HepG2 (cell line): ENCODE results near the gene ABRACL. TPM values are rescaled to one million over a fixed set of nuclear protein-coding genes. Genes with fewer than 3 reads are reported as not detected.

Experiments
- CBX1 ChIP-seq: IDR thresholded peaks from one replicate; pipeline ENCODE4 v1.6.1; 2016; ENCODE audit warnings: antibody characterized with exemption, low read depth
- ELF3 ChIP-seq: IDR thresholded peaks from 2 replicates; pipeline ENCODE4 v1.6.1; 2016; ENCODE audit warnings: missing genetic modification reagents, missing compliant biosample characterization
- HIC2 ChIP-seq: sonication (generic); formaldehyde crosslinking; IDR thresholded peaks from 2 replicates; pipeline ENCODE4 v1.9.0; 2022; ENCODE audit warnings: low read depth, missing genetic modification reagents
- HIVEP1 ChIP-seq: sonication (generic); formaldehyde crosslinking; IDR thresholded peaks from 2 replicates; pipeline ENCODE4 v1.4.0; 2020; ENCODE audit warnings: mild to moderate bottlenecking, missing genetic modification reagents
- IRF1 ChIP-seq: sonication (generic); formaldehyde crosslinking; IDR thresholded peaks from 2 replicates; pipeline ENCODE4 v1.4.0; 2020; ENCODE audit warnings: low read depth, mild to moderate bottlenecking, missing genetic modification reagents
- PAF1 ChIP-seq: IDR thresholded peaks from 2 replicates; pipeline ENCODE4 v1.6.1; 2016; ENCODE audit warnings: missing genetic modification reagents, missing compliant biosample characterization
- PHF20 ChIP-seq: sonication (generic); formaldehyde crosslinking; IDR thresholded peaks from 2 replicates; pipeline ENCODE4 v1.5.0; 2020; ENCODE audit warnings: mild to moderate bottlenecking, missing genetic modification reagents
- REPIN1 ChIP-seq: sonication (generic); formaldehyde crosslinking; IDR thresholded peaks from 2 replicates; pipeline ENCODE4 v1.8.0; 2022; ENCODE audit warnings: missing genetic modification reagents, low read depth, mild to moderate bottlenecking, borderline replicate concordance
- SIN3A ChIP-seq: IDR thresholded peaks from 2 replicates; pipeline ENCODE4 v1.6.1; 2011; ENCODE audit warnings: low read depth, mild to moderate bottlenecking, control low read depth, low read length, borderline replicate concordance
- SMYD3 ChIP-seq: sonication (generic); formaldehyde crosslinking; IDR thresholded peaks from 2 replicates; pipeline ENCODE4 v1.8.1; 2023; ENCODE audit warnings: mild to moderate bottlenecking, missing genetic modification reagents
- SRSF1 ChIP-seq: fragments of 200-400 bp; formaldehyde crosslinking; optimal IDR thresholded peaks from 2 replicates; pipeline ENCODE3; 2017; ENCODE audit warnings: mild to moderate bottlenecking, low read depth, low read length, moderate library complexity
- SUZ12 ChIP-seq: fragments of 150-350 bp; IDR thresholded peaks from 2 replicates; pipeline ENCODE4 v1.6.1; 2014; ENCODE audit warnings: low read depth, low read length
- ZBTB26 ChIP-seq: IDR thresholded peaks from 2 replicates; pipeline ENCODE4 v1.6.1; 2016; ENCODE audit warnings: missing compliant biosample characterization, missing genetic modification reagents, borderline replicate concordance
- ZNF124 ChIP-seq: sonication (generic); formaldehyde crosslinking; IDR thresholded peaks from 2 replicates; pipeline ENCODE4 v1.4.0; 2020; ENCODE audit warnings: missing genetic modification reagents
- ZNF235 ChIP-seq: sonication (generic); formaldehyde crosslinking; IDR thresholded peaks from 2 replicates; pipeline ENCODE4 v1.8.1; 2023; ENCODE audit warnings: mild to moderate bottlenecking, missing genetic modification reagents, borderline replicate concordance
- ZNF33A ChIP-seq: sonication (generic); formaldehyde crosslinking; IDR thresholded peaks from 2 replicates; pipeline ENCODE4 v1.5.1; 2020; ENCODE audit warnings: missing genetic modification reagents, mild to moderate bottlenecking, moderate library complexity, borderline replicate concordance
- ZNF460 ChIP-seq: sonication (generic); formaldehyde crosslinking; IDR thresholded peaks from 2 replicates; pipeline ENCODE4 v1.5.1; 2020; ENCODE audit warnings: missing genetic modification reagents, mild to moderate bottlenecking, borderline replicate concordance
- ZNF503 ChIP-seq: sonication (generic); formaldehyde crosslinking; IDR thresholded peaks from 2 replicates; pipeline ENCODE4 v1.4.0; 2020; ENCODE audit warnings: missing genetic modification reagents
- ZNF576 ChIP-seq: sonication (generic); formaldehyde crosslinking; IDR thresholded peaks from 2 replicates; pipeline ENCODE4 v1.4.0; 2020; ENCODE audit warnings: mild to moderate bottlenecking, missing genetic modification reagents
- ZNF770 ChIP-seq: sonication (generic); formaldehyde crosslinking; IDR thresholded peaks from 2 replicates; pipeline ENCODE4 v1.5.0; 2020; ENCODE audit warnings: mild to moderate bottlenecking, missing genetic modification reagents
- ZNF878 ChIP-seq: sonication (generic); formaldehyde crosslinking; IDR thresholded peaks from 2 replicates; pipeline ENCODE4 v1.8.1; 2023; ENCODE audit warnings: mild to moderate bottlenecking, missing genetic modification reagents, moderate library complexity
- polyA plus RNA-seq, 8 experiments: library from polyadenylated mRNA; depleted of rRNA in 3 of 8; stranded (reverse) in 7 of 8; unstranded in 1 of 8; fragments of >200 nt; fragmentation: Illumina TruSeq in 4 of 8; extraction: Trizol in 4 of 8; gene quantifications; 2 replicates each; pipeline versions ENCODE4 v1.2.1 to v1.2.3, GENCODE V29; 2011 to 2016; ENCODE audit warnings: low read depth in 4 of 8, missing spikeins in 1 of 8, mixed read lengths in 1 of 8; ENCODE audit not compliant: insufficient read depth in 1 of 8
- total RNA-seq, 5 experiments: library from RNA; depleted of rRNA; stranded (reverse); fragments of >200 nt; fragmentation: Illumina TruSeq; extraction: Trizol; gene quantifications; 2 replicates each; pipeline ENCODE4 v1.2.3, GENCODE V29; 2016; ENCODE audit warnings: low read depth in 1 of 5

ABRACL gene
- total and polyA plus RNA-seq, 2 of the 13 experiments (the other 11 are each of a cell fraction or from before 2014, with no cell fraction given), result 1.4 to 5.4 TPM

- peak; percentile 71 for TF ChIP-seq PHF20 (CRISPR knock-in tag)
- TF ChIP-seq SRSF1, result no peak
- TF ChIP-seq REPIN1 (CRISPR knock-in tag), result peak; percentile 89; the same call in 1 of the 2 replicates
- no peak for TF ChIP-seq PAF1 (CRISPR knock-in tag)
- TF ChIP-seq SMYD3 (CRISPR knock-in tag), result no peak
- TF ChIP-seq ZNF576, result peak; percentile 68; the same call in 1 of the 2 replicates
- TF ChIP-seq ZNF878 (CRISPR knock-in tag), result peak; percentile 73
- peak; percentile 69; the same call in 1 of the 2 replicates for TF ChIP-seq ZNF235 (CRISPR knock-in tag)
- no peak for TF ChIP-seq SUZ12
- no peak for TF ChIP-seq IRF1
- peak; percentile 93 for TF ChIP-seq ELF3 (CRISPR knock-in tag)
- TF ChIP-seq ZNF770 (CRISPR knock-in tag), result peak; percentile 82
- no peak for TF ChIP-seq ZNF460 (CRISPR knock-in tag)
- no peak for TF ChIP-seq ZNF33A
- peak; percentile 97 for TF ChIP-seq ZNF124
- TF ChIP-seq CBX1, result no peak
- TF ChIP-seq SIN3A, result 0 out of 2 replicates have a peak, but pooled peaks have one; percentile 32
- TF ChIP-seq HIVEP1 (CRISPR knock-in tag), result peak; percentile 79; the same call in 1 of the 2 replicates
- no peak for TF ChIP-seq ZNF503 (CRISPR knock-in tag)
- TF ChIP-seq ZBTB26 (CRISPR knock-in tag), result peak; percentile 86
- 0 out of 2 replicates have a peak, but pooled peaks have one; percentile 47 for TF ChIP-seq HIC2
Measured at GRCh38 chr6:138987643-138988468, 40.7 kb upstream of the ABRACL start, which contains the start of gene REPS1 (continued).
